ENCODE measurements around the gene WDR19. TPM values are rescaled to one million over a fixed set of nuclear protein-coding genes. Genes with fewer than 3 reads are reported as not detected.

The WDR19 gene
- total RNA-seq, result 28.2 and 32.7 TPM in 2 replicates
- polyA plus RNA-seq, result 27.0 and 27.1 TPM in 2 replicates
- 17.2 and 24.0 TPM in 2 replicates for polyA plus RNA-seq (2011; cell fraction: cytosol; rRNA removed)
- polyA plus RNA-seq (2011; cell fraction: nucleus; rRNA removed), result 159 and 165 TPM in 2 replicates
- polyA plus RNA-seq (2012), result 20.1 and 24.0 TPM in 2 replicates
- polyA minus RNA-seq, result 35.9 and 36.1 TPM in 2 replicates
- 8.5 TPM for polyA minus RNA-seq (2011; cell fraction: cytosol; rRNA and poly(A)+ RNA removed)
- 51.3 and 68.6 TPM in 2 replicates for polyA minus RNA-seq (2011; cell fraction: nucleus; rRNA and poly(A)+ RNA removed)
- Bru-seq, nascent RNA, result percentile 58 among the genes with signal in this experiment
- percentile 53 among the genes with signal in this experiment for BruChase-seq, experiment 1, labeled RNA remaining after a 6-hour chase
- BruChase-seq, experiment 2, labeled RNA remaining after a 2-hour chase, result percentile 56 among the genes with signal in this experiment
- long read RNA-seq, full-length matches to known transcripts, result 5 of 14 reads
- long read RNA-seq, partial matches to known transcripts, result 5 of 14 reads
- long read RNA-seq, other reads (novel, unspliced or antisense), result 4 of 14 reads

DNA sequence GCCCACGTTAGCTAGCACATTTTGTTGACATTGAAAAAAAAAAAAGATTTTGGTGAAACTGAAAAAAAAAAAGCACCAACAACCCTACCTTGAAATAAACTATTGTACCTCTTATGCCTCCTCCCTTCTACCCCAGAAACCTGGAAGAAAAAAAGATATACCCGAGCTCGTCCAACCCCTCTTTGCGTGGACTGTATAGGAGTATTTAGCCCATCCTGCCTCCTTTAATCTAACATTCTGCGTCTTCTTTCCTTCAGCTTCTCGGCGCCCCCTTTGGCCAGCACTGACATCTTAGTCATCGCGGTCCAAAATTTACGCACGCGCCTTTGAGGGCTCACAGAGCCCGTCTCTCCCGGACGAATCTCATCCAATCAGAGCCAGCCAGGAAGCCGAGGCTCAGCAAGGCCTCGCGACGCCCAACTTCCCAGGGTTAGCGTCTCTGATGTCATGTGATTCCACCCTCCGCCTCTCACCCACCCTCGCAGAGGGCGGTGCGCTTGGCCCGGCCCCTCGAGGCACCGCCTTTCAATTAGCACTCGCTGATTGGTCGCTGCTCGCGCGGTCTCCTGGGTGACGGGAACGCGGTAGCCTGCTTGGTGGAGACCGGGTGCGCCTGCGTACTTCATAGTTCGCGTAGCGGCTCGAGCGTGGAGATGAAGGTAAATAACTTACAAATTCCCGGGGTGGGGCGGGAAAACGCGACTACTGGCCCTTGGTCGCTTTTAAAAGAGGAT is at the start of gene WDR19:
WDR19 (plus strand) TSS at position 625 of the 734 bp plus-strand sequence; CDS start at position 654, 29 bp downstream.
- TF ChIP-seq GATA2 (IDR thresholded peaks at IDR 0.05; ENCODE audit: insufficient read depth, insufficient read length, low read depth, low read length), result no peak
- TF ChIP-seq POLR2A (IDR thresholded peaks at IDR 0.05; ENCODE audit: low read depth, low read length), result peak; percentile 51
- TF ChIP-seq, protein P1, sequence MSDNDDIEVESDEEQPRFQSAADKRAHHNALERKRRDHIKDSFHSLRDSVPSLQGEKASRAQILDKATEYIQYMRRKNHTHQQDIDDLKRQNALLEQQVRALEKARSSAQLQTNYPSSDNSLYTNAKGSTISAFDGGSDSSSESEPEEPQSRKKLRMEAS (IDR thresholded peaks at IDR 0.05; ENCODE audit: insufficient read depth, insufficient read length), result peak; percentile 6
- no peak for TF ChIP-seq POLR2AphosphoS5 (IDR thresholded peaks at IDR 0.05; ENCODE audit: insufficient read depth, low read depth, low read length)
- peak; percentile 41 for TF ChIP-seq FOS (IDR thresholded peaks at IDR 0.05; ENCODE audit: borderline replicate concordance, insufficient read depth, low read length)
- TF ChIP-seq EZH2 (IDR thresholded peaks at IDR 0.05; ENCODE audit: borderline replicate concordance, low read depth, low read length, severe bottlenecking), result no peak
- TF ChIP-seq JUN (IDR thresholded peaks at IDR 0.05; ENCODE audit: borderline replicate concordance, insufficient read depth, insufficient read length, low read depth), result peak; percentile 31
- TF ChIP-seq, protein P2, sequence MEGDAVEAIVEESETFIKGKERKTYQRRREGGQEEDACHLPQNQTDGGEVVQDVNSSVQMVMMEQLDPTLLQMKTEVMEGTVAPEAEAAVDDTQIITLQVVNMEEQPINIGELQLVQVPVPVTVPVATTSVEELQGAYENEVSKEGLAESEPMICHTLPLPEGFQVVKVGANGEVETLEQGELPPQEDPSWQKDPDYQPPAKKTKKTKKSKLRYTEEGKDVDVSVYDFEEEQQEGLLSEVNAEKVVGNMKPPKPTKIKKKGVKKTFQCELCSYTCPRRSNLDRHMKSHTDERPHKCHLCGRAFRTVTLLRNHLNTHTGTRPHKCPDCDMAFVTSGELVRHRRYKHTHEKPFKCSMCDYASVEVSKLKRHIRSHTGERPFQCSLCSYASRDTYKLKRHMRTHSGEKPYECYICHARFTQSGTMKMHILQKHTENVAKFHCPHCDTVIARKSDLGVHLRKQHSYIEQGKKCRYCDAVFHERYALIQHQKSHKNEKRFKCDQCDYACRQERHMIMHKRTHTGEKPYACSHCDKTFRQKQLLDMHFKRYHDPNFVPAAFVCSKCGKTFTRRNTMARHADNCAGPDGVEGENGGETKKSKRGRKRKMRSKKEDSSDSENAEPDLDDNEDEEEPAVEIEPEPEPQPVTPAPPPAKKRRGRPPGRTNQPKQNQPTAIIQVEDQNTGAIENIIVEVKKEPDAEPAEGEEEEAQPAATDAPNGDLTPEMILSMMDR (IDR thresholded peaks at IDR 0.05; ENCODE audit: extremely low read depth in 1 of 2, insufficient read depth in 1 of 2, low read depth in 1 of 2, low read length in 2 of 2), result peak; percentile 35 to 59
- Histone ChIP-seq H2AFZ (ENCODE audit: low read depth, low read length) (peak within 1 kb of the TSS; percentile 96), H3K4me3 (replicated peaks in 1 of 3; ENCODE audit: insufficient read depth in 1 of 3, low read depth in 1 of 3, low read length in 3 of 3) (peak within 1 kb of the TSS; percentile 51 to 85 (median 78)), H3K4me1 (ENCODE audit: control insufficient read depth, extremely low read depth, insufficient read depth, low read length) (peaks cover 9% of the 10 kb centered on the region), H4K20me1 (replicated peaks; ENCODE audit: control insufficient read depth, extremely low read depth, insufficient read depth, low read length) (no peaks in the 10 kb centered on the region), H3K36me3 (ENCODE audit: control insufficient read depth in 2 of 2, extremely low read depth in 1 of 2, insufficient read depth in 2 of 2, low read length in 2 of 2) (no peaks in the 10 kb centered on the region), H3K9me3 (replicated peaks; ENCODE audit: control insufficient read depth, insufficient read depth, low read length) (no peaks in the 10 kb centered on the region), H3K9ac (replicated peaks; ENCODE audit: extremely low read depth, insufficient read depth, low read length) (peak within 1 kb of the TSS; percentile 77), H3K27me3 (ENCODE audit: control insufficient read depth in 2 of 2, insufficient read depth in 2 of 2, low read length in 2 of 2) (no peaks in the 10 kb centered on the region), H3K79me2 (ENCODE audit: control insufficient read depth, insufficient read depth, low read length) (no peaks in the 10 kb centered on the region), H3K9me1 (replicated peaks; ENCODE audit: control insufficient read depth, extremely low read depth, insufficient read depth, low read length) (no peaks in the 10 kb centered on the region), H3K27ac (ENCODE audit: insufficient read depth, low read depth, low read length) (no peak within 1 kb of the TSS), H3K4me2 (ENCODE audit: insufficient read depth, low read length) (peak within 1 kb of the TSS; percentile 83)
- FAIRE-seq (peak; percentile 100), DNase-seq (ENCODE audit: low read depth, low spot score) (peak; percentile 100)
- intact Hi-C loops (cut with micrococcal nuclease), result loop anchor here (1.0 to 2.0 kb wide), 5 partner anchors 73 to 276 kb away; partner anchors contain the start of gene RPL9
- dilution Hi-C loops (cut with MboI; ENCODE audit: extremely low pct_ligation_motif_present, low sequenced_read_pairs), result no loop called here
- BruUV-seq (replicated peaks), result no TSS peak
- ChIA-PET CTCF (interaction anchor here (0.6 to 2.7 kb wide), 11 partner anchors 9 to 1129 kb away, joined by 3 to 11 read pairs (median 3); no protein-coding TSS in a partner anchor), POLR2A (no interaction called here)

Measured in endothelial cell of umbilical vein (primary cell).